GM23248 (cell line): Measurements from ENCODE around the gene CADPS.

Experiments used
- EZH2 ChIP-seq: fragments of 200-600 bp; sonication (generic); IDR thresholded peaks from 2 replicates; pipeline ENCODE4 v1.6.1; 2018; ENCODE audit warnings: antibody characterized with exemption, mild to moderate bottlenecking; ENCODE audit not compliant: insufficient read depth, poor library complexity, severe bottlenecking
- EZH2phosphoT487 ChIP-seq: fragments of 200-600 bp; sonication (generic); IDR thresholded peaks from 2 replicates; pipeline ENCODE4 v1.6.1; 2018; ENCODE audit warnings: antibody characterized with exemption, moderate library complexity, mild to moderate bottlenecking, low read depth; ENCODE audit not compliant: insufficient read depth

DNA sequence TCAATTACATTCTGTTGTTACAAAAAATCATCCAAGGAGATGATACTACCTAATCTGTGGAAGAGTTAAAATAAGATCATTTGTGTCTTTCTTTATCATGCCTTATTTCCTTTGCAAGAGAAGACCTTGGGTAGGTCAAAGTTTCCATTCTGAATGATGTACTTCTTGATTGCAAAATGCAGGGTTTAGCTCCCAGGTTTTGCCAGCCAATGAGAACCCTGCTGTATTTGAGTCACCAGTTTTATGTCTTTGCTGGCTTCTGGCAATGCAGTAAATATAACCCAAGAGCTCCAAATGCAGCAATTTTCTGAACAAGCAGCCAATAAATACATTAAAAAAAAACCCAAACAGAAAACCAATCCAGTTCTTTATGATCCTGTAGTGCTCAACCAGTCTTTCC, 204.9 kb downstream of the CADPS start:
- TF ChIP-seq EZH2phosphoT487 = no peak
- no peak for TF ChIP-seq EZH2
